Measurements from ENCODE around the gene UGT1A7.

- no peak for TF ChIP-seq CTCF (optimal IDR thresholded peaks at IDR 0.05 in 1 of 3, IDR thresholded peaks at IDR 0.05 in 1 of 3, conservative IDR thresholded peaks at IDR 0.05 in 1 of 3; ENCODE audit: extremely low read depth in 1 of 3, insufficient read depth in 2 of 3, low read length in 3 of 3)
- no peak for TF ChIP-seq EZH2 (IDR thresholded peaks at IDR 0.05; ENCODE audit: low read length)
These were observed 10.2 kb upstream of the UGT1A7 start, which contains the start of gene UGT1A9 for GRCh38 chr2:233671290-233672161.
